GM21447 (cell line): ENCODE data around the gene APOL3.
"Not testable (repeated sequence)": the region's sequence is repeated elsewhere in the genome, so short reads cannot be mapped to it uniquely, and the experiment has no call there.

ENCODE experiments used
- ATAC-seq: cut with Tn5 transposase; IDR thresholded peaks from one replicate; pipeline ENCODE4 v1.9.1; 2021; ENCODE audit not compliant: unreplicated experiment

Gene APOL3

DNA sequence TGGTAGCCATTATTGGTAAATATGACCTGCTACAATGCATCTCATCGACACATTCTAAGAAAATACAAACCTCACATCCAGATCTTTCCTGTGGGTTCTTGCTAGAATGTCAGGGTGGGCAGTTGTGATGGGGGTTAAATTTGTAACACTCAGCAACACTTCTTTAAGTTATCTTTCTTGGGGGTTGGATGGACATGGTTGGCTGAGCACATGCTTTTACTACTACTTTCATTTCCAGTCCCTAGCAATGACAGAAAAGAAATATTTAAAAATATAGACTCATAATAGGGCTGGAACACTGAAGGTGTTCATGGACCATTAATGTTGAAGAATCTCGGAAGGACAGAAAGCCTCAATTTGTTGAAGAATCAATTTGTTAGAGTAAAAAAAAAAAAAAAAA, 57.6 kb downstream of the APOL3 start:
- ATAC-seq, result no peak

DNA sequence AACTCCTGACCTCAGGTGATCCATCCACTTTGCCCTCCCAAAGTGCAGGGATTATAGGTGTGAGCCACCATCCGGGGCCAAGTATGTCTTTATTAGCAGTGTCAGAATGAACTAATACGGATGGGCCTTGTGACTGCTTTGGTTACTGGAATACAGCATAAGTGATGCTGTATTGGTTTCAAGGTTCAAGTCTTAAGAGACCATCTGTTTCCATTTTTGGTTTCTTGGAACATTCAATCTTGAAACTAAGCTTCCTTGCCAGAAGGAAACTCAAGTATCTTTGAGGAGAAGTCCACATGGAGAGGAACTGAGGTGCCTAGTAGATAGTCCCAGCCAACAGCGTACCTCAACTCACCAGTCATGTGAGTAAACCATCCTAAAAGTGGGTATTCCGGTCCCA, 58.8 kb downstream of the APOL3 start:
- ATAC-seq, result no peak

DNA sequence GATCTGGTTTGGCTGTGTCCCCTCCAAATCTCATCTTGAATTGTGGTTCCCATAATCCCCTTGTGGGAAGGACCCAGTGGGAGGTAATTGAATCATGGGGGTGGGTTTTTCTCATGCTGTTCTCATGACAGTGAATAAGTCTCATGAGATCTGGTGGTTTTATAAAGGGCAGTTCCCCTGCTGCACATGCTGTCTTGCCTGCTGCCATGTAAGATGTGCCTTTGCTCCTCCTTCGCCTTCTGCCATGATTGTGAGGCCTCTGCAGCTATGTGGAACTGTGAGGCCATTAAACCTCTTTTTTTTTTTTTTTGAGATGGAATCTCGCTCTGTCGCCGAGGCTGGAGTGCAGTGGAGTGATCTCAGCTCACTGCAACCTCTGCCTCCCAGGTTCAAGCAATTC, 59.6 kb downstream of the APOL3 start:
- ATAC-seq, result not testable (repeated sequence)

DNA sequence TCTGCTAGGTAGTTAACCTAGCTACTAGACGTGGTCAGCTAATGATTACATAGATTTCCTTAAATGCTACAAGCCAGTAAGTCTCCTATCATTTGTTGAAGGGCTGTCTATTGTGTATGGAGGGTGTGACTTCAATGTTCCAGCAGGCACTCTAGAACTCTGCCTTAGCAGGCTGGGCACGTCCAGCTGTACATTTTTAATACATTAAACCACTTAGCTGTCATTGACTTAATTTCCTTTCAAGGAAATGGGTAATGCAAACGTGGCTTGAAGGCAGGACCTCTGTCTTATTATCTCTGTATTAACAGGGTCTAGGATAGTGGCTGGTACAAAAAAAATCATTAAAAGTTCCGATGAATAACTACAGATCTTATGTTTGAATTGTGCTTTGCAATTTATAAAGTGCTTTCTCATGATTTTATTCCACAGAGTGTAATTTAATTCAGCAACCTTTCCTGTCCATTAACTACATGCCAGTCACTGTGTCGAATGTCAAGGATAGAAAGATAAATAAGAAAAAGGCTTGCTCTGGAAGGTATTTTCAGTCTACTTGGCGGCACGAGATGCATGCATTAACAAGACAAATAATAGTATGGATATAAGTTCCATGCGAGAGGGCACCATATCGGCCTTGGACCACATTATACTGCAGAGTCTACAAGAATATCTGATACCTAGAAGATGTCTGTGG, 60.3 kb downstream of the APOL3 start:
- no peak for ATAC-seq

DNA sequence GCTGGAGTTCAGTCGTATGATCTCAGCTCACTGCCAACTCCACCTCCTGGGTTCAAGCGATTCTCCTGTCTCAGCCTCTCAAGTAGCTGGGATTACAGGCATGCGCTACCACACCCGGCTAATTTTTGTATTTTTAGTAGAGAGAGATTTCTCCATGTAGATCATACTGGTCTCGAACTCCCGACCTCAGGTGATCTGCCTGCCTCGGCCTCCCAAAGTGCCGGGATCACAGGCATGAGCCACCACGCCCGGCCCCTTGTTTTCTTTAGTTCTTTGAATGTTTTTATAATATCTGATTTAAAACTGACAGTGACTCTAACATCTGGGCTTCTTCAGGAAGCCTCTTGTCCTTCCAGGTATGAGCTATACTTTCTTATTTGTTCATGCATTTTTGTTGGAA, 61.0 kb downstream of the APOL3 start:
- ATAC-seq, result not testable (repeated sequence)

DNA sequence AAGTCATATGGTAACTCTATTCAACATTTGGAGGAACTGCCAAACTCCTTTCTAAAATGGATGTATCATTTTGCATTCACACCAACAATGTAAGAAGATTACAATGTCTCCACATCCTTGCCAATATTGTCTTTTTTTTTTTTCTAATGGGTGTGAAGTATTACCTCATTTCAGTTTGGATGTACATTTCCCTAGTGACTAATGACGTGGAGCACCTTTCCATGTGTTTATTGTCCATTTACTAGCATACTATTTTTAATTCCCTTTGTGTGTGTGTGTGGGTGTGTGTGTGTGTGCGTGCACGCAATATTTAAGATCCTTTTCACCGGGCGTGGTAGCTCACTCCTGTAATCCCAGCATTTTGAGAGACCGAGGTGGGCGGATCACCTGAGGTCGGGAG, 62.7 kb downstream of the APOL3 start:
- no peak for ATAC-seq

DNA sequence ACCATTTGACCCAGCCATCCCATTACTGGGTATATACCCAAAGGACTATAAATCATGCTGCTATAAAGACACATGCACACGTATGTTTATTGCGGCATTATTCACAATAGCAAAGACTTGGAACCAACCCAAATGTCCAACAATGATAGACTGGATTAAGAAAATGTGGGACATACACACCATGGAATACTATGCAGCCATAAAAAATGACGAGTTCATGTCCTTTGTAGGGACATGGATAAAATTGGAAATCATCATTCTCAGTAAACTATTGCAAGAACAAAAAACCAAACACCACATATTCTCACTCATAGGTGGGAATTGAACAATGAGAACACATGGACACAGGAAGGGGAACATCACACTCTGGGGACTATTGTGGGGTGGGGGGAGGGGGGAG, 69.8 kb downstream of the APOL3 start:
- not testable (repeated sequence) for ATAC-seq
